DOHH2 (cell line): ENCODE data around the gene SMAP1.
"Not testable (repeated sequence)": the region's sequence is repeated elsewhere in the genome, so short reads cannot be mapped to it uniquely, and the experiment has no call there.

ENCODE experiments used
- H3F3A ChIP-seq: fragments of 200-600 bp; sonication (generic), shearing (Covaris generic); 2 replicates; pipeline ENCODE4 v1.6.0; 2016; ENCODE audit warnings: antibody characterized with exemption, mild to moderate bottlenecking; ENCODE audit not compliant: control insufficient read depth, insufficient read depth
- H3K27ac ChIP-seq: fragments of 200-600 bp; sonication (generic); 2 replicates; pipeline ENCODE4 v1.5.1; 2014; ENCODE audit warnings: low read depth, mild to moderate bottlenecking, low read length, moderate library complexity
- H3K27me3 ChIP-seq: fragments of 200-600 bp; sonication (generic); 2 replicates; pipeline ENCODE4 v1.6.1; 2014; ENCODE audit warnings: mild to moderate bottlenecking, low read length, mixed read lengths; ENCODE audit not compliant: control insufficient read depth
- H3K36me3 ChIP-seq: fragments of 200-600 bp; sonication (generic); 2 replicates; pipeline ENCODE4 v1.6.1; 2014; ENCODE audit warnings: mild to moderate bottlenecking, low read length, moderate library complexity, mixed read lengths; ENCODE audit not compliant: control insufficient read depth
- H3K4me1 ChIP-seq: fragments of 200-600 bp; sonication (generic); 2 replicates; pipeline ENCODE4 v1.6.1; 2014; ENCODE audit warnings: mild to moderate bottlenecking, low read length, mixed read lengths; ENCODE audit not compliant: control insufficient read depth
- H3K4me2 ChIP-seq: fragments of 200-600 bp; sonication (generic); 2 replicates; pipeline ENCODE4 v1.6.0; 2014; ENCODE audit warnings: mild to moderate bottlenecking, low read length, moderate library complexity
- H3K4me3 ChIP-seq: fragments of 200-600 bp; sonication (generic); 2 replicates; pipeline ENCODE4 v1.5.1; 2014; ENCODE audit warnings: mild to moderate bottlenecking, low read length, mixed read lengths
- H3K79me2 ChIP-seq: fragments of 200-600 bp; sonication (generic); 2 replicates; pipeline ENCODE4 v1.6.1; 2014; ENCODE audit warnings: mild to moderate bottlenecking, low read length, mixed read lengths; ENCODE audit not compliant: control insufficient read depth
- H3K9me2 ChIP-seq: fragments of 200-600 bp; sonication (generic); replicated peaks from 2 replicates; pipeline ENCODE4 v1.6.1; 2014; ENCODE audit warnings: mild to moderate bottlenecking, low read length, mixed read lengths; ENCODE audit not compliant: control insufficient read depth
- H3K9me3 ChIP-seq: fragments of 200-600 bp; sonication (generic); 2 replicates; pipeline ENCODE4 v1.6.1; 2014; ENCODE audit warnings: antibody characterized with exemption, low read length, mixed read lengths; ENCODE audit not compliant: control insufficient read depth, insufficient read depth
- H4K20me1 ChIP-seq: fragments of 200-600 bp; sonication (generic); 2 replicates; pipeline ENCODE4 v1.6.0; 2014; ENCODE audit warnings: low read depth, mild to moderate bottlenecking, antibody characterized with exemption, low read length, moderate library complexity; ENCODE audit not compliant: control insufficient read depth, insufficient read depth
- EZH2phosphoT487 ChIP-seq: fragments of 200-600 bp; sonication (generic); IDR thresholded peaks from 2 replicates; pipeline ENCODE4 v1.6.1; 2017; ENCODE audit warnings: borderline replicate concordance, mild to moderate bottlenecking, antibody characterized with exemption, low read length, moderate library complexity, mixed read lengths
- TF ChIP-seq, protein P1 (sequence below): fragments of 200-600 bp; sonication (generic); IDR thresholded peaks from one replicate; pipeline ENCODE4 v1.5.1; 2014; ENCODE audit warnings: antibody characterized with exemption, mild to moderate bottlenecking, low read depth, low read length; ENCODE audit not compliant: poor library complexity, severe bottlenecking

Gene SMAP1

GRCh38 chr6:70735513-70735912, 67.8 kb downstream of the SMAP1 start:
- TF ChIP-seq EZH2phosphoT487 = no peak
- TF ChIP-seq, protein P1, sequence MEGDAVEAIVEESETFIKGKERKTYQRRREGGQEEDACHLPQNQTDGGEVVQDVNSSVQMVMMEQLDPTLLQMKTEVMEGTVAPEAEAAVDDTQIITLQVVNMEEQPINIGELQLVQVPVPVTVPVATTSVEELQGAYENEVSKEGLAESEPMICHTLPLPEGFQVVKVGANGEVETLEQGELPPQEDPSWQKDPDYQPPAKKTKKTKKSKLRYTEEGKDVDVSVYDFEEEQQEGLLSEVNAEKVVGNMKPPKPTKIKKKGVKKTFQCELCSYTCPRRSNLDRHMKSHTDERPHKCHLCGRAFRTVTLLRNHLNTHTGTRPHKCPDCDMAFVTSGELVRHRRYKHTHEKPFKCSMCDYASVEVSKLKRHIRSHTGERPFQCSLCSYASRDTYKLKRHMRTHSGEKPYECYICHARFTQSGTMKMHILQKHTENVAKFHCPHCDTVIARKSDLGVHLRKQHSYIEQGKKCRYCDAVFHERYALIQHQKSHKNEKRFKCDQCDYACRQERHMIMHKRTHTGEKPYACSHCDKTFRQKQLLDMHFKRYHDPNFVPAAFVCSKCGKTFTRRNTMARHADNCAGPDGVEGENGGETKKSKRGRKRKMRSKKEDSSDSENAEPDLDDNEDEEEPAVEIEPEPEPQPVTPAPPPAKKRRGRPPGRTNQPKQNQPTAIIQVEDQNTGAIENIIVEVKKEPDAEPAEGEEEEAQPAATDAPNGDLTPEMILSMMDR = no peak
- no peak overlapping the region for H3K4me2 ChIP-seq
- H3K27me3 ChIP-seq = no peaks in the 10 kb centered on the region
- H3K36me3 ChIP-seq = peaks cover 6% of the 10 kb centered on the region; the same call in 1 of the 2 replicates
- no peaks in the 10 kb centered on the region for H3K9me2 ChIP-seq
- no peak overlapping the region for H3K4me3 ChIP-seq
- H3K27ac ChIP-seq = no peak overlapping the region
- H3K4me1 ChIP-seq = no peaks in the 10 kb centered on the region
- H3K9me3 ChIP-seq = no peaks in the 10 kb centered on the region
- H3F3A ChIP-seq = no peaks in the 10 kb centered on the region
- no peaks in the 10 kb centered on the region for H3K79me2 ChIP-seq
- H4K20me1 ChIP-seq = no peaks in the 10 kb centered on the region

GRCh38 chr6:70738028-70738427, 70.3 kb downstream of the SMAP1 start:
- peaks cover 5% of the 10 kb centered on the region; the same call in 1 of the 2 replicates for H3K9me3 ChIP-seq
- H3K79me2 ChIP-seq = no peaks in the 10 kb centered on the region
- H4K20me1 ChIP-seq = no peaks in the 10 kb centered on the region
- no peak overlapping the region for H3K27ac ChIP-seq
- no peaks in the 10 kb centered on the region for H3K9me2 ChIP-seq
- peaks cover 6% of the 10 kb centered on the region; the same call in 1 of the 2 replicates for H3K36me3 ChIP-seq
- H3K4me1 ChIP-seq = no peaks in the 10 kb centered on the region
- no peaks in the 10 kb centered on the region for H3F3A ChIP-seq
- H3K4me3 ChIP-seq = no peak overlapping the region
- TF ChIP-seq EZH2phosphoT487 = no peak
- TF ChIP-seq, protein P1 = no peak
- no peak overlapping the region for H3K4me2 ChIP-seq
- H3K27me3 ChIP-seq = no peaks in the 10 kb centered on the region

DNA sequence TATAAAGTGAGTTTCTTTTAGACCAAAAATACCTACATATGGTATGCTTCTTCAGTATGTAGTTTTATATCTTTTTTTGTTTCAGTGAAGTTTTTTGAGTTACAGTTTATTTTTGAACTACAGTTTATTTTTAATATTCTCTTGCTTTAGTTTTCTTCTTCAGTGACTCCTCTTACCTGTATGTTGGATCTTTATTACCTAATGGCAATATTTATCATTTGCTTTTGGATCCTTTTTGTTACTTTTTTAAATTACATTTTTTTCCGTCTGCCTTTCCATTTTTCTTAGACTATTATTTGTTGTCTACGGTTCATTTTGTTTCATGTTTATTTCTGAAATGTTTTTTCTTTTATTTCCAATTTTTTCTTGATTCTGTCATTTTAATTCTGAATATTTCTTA, 71.9 kb downstream of the SMAP1 start:
- Histone ChIP-seq H3K4me3 (no peak overlapping the region), H3K27ac (no peak overlapping the region), H3K79me2 (no peaks in the 10 kb centered on the region), H3K4me2 (no peak overlapping the region), H4K20me1 (no peaks in the 10 kb centered on the region), H3K36me3 (no peaks in the 10 kb centered on the region), H3K9me3 (peaks cover 5% of the 10 kb centered on the region; the same call in 1 of the 2 replicates), H3K9me2 (no peaks in the 10 kb centered on the region), H3K4me1 (no peaks in the 10 kb centered on the region), H3K27me3 (no peaks in the 10 kb centered on the region), H3F3A (no peaks in the 10 kb centered on the region)
- no peak for TF ChIP-seq EZH2phosphoT487
- TF ChIP-seq, protein P1 = no peak

DNA sequence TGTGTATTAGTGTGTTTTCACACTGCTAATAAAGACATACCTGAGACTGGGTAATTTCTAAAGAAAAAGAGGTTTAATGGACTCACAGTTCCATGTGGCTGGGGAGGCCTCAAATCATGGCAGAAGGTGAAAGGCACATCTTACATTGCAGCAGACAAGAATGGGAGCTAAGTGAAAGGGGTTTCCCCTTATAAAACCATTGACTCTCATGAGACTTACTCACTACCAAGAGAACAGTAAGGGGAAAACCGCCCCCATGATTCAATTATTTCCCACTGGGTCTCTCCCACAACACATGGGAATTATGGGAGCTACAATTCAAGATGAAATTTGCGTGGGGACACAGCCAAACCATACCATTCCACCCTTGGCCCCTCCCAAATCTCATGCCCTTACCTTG, 73.1 kb downstream of the SMAP1 start:
- not testable (repeated sequence) for H3K4me2 ChIP-seq

DNA sequence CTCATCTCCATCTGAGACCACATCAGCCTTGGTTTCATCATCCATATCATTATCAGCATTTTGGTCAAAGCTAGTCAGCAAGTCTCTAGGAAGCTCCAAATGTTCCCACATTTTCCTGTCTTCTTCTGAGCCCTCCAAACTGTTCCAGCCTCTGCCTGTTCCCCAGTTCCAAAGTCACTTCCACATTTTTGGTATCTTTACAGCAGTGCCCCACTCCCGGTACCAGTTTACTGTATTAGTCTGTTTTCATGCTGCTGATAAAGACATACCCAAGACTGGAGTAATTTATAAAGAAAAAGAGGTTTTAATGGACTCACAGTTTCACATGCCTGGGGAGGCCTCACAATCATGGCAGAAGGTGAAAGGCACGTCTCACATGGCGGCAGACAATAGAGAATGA, 74.8 kb downstream of the SMAP1 start:
- H3K79me2 ChIP-seq, H3K27ac ChIP-seq, H3K4me1 ChIP-seq, H3F3A ChIP-seq, H3K4me2 ChIP-seq, H3K36me3 ChIP-seq, H3K4me3 ChIP-seq, H4K20me1 ChIP-seq, H3K27me3 ChIP-seq, H3K9me2 ChIP-seq, H3K9me3 ChIP-seq: not testable (repeated sequence)

More for the DNA sequence above, 73.1 kb downstream of the SMAP1 start:
- not testable (repeated sequence) for H4K20me1 ChIP-seq, H3K36me3 ChIP-seq, H3K27me3 ChIP-seq, H3K27ac ChIP-seq, H3F3A ChIP-seq, H3K79me2 ChIP-seq, H3K9me3 ChIP-seq, H3K9me2 ChIP-seq, H3K4me1 ChIP-seq, H3K4me3 ChIP-seq
